Activated CD4-positive, alpha-beta T cell treated with anti-CD3 and anti-CD28 coated beads for 1 hour (primary cell): ENCODE data around the gene CST2.
"Not testable (repeated sequence)": the region's sequence is repeated elsewhere in the genome, so short reads cannot be mapped to it uniquely, and the experiment has no call there.

ENCODE experiments used
- DNase-seq: peaks from one replicate; pipeline ENCODE4 v3.0.0-alpha.2; 2020

The CST2 gene

DNA sequence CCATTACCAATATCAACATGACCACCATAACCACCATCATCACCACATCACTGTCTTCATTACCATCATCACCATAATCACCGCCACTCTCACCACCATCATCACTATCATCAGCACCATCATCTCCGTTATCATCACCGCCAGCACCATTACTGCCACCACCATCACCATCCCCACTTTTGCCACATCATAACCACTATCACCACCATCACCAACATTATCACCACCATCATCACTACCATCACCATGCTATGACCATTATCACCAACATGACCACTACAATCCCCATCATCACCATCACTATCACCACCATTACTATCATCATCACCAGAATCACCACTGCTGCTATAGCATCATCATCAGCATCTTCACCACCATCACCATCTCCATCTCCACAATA is 25.7 kb downstream of the CST2 start:
- DNase-seq, result no peak

DNA sequence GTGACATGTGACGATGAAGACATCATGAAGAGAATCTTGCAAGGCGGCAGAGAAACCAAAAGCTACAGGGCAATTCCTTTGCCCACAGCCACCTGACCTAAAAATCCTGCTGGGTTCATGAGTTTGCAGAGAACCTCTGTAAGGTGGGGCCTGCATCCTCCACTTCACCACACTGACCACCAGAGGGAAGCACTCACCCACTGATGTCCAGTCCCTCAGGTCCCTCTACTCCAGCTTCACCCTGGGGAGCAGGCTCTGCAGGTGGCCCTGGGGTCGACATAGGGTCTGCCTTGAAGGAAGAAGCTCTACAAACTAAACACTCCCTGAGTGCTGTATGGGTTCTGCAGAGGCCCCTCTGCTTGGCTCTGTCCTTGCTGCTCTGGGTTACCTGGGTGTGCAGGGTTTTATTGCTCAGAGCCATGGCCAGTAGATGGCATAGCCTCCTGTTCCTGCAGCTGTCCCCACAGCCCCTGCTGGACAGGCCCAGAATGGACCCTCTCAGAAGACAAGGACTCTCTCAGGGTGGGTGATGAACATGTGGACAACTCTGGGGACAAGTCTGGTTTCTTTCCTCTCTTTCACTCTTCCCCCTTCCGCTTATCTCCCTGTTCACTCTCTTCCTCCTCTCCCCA is 27.2 kb downstream of the CST2 start:
- not testable (repeated sequence) for DNase-seq

DNA sequence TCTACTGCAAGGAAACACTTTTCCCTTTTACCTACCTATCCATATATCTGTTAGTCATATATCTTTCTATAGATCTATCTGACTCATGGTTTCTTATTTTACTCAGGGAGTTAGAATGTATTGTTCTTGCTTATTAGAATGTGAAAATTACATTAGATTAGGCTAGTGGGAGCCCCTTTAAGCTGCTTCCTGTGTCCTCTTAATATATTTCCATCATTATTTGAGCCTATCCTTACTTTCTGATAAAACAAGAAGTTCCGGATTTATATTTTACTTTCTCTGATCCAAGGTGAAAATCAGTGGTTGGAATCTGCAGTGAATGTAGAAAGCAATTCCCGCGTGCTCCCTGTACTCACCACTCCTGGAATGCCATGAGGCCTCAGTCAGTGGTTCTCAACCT is 31.0 kb downstream of the CST2 start:
- DNase-seq, result no peak

DNA sequence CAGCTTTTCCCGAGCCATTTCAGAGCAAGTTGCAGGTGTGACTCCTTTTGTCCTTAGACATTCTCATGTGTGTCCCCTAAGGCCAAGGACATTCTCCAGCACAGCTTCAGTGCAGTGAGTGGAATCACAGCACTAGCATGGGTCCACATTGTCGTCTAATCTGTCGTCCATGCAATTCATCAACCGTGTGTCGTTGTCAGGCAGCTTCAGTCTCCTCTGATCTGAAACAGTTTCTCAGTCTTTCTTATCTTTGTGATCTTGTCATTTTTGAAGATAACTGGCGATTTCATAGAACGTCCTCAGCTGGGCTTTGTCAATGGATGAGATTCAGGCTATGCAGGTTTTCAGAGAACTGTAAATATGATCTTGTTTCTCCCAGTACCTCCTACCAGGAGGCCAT is 31.7 kb downstream of the CST2 start:
- no peak for DNase-seq

DNA sequence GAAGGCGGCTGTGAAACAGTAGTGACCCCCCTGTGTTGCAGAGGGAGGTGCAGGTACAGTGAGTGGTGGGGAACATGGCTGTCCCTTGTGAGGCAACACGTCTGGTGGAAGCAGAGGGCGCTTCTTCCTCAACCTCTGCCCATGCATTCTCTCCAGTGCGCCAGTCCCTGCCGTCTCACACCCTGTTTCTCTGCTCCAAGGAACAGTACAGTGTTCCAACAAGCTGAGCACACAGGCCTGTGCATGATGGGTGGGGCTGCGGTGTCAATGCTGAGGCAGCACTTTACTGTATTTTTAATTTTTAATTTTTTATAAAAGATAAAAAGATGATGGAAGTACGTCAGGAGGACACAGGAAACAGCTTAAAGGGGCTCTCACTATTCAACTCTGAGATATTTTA is 32.5 kb downstream of the CST2 start:
- DNase-seq, result no peak

DNA sequence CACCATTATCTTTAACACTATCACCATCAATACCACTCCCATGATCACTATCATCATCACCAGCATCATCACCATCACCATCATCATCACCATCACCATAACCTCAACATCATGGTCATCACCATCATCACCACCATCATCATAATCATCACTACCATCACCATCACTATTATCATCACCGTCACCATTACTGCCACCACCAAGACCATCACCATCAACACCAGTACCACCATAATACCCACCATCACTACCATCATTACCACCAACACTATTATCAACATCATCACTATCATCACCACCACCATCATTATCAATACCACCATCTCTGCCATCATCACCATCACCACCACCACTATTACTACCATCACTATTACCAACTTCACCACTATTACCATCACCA is 43.1 kb downstream of the CST2 start:
- DNase-seq, result no peak

DNA sequence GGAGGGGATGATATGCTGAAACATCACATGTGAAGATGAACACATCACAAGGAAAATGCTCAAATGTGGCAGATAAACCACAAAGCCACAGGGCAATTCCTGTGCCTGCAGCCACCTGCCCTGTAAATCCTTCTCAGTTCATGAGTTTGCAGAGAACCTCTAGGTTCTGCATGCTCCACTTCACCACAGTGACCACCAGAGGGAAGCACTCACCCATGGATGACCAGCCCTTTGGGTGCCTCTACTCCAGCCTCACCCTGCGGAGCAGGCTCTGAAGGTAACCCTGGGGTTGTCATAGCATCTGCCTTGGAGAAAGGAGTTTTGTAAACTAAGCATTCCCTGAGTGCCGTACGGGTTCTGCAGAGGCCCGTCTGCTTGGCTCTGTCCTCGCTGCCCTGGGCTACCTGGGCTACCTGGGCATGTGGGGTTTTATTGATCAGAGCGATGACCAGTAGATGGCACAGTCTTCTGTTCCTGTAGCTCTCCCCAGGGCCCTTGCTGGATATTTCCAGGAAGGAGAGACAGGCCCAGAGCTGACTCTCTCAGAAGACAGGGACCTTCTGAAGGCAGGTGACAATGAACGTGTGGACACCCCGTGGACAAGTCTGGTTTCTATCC is 44.1 kb downstream of the CST2 start:
- no peak for DNase-seq

DNA sequence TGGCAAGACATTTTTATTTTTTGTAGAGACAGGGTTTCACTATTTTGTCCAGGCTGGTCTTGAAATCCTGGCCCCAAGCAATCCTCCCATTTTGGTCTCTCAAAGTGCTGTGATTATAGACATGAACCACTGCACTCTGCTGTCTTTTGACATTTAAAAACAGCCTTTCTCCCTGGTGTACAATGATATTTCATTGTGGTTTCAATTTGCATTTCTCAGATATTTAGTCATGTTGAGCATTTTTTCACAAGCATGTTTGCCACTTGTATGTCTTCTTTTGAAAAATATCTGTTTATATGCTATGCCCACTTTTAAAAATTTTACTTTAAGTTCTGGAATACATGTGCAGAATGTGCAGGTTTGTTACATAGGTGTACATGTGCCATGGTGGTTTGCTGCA is 47.9 kb downstream of the CST2 start:
- not testable (repeated sequence) for DNase-seq

DNA sequence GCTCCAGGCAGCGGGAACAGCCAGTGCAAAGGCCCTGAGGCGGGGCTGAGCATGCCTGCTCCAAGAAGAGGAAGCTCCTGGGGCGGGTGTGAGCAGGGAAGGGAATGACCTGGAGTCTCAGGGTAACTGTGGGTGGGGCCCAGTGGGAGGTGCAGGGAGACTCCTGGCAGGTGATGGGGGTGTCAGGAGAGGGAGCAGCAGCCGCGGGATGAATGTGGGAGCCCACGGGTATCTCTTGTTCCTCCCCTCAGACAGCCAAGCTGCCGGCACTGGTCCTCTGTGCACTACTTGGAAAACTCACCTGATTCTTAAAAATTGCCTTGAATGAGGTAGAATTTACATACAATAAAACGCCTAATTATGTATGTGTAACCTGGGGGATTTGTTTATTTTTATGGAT is 49.1 kb downstream of the CST2 start:
- DNase-seq, result not testable (repeated sequence)

DNA sequence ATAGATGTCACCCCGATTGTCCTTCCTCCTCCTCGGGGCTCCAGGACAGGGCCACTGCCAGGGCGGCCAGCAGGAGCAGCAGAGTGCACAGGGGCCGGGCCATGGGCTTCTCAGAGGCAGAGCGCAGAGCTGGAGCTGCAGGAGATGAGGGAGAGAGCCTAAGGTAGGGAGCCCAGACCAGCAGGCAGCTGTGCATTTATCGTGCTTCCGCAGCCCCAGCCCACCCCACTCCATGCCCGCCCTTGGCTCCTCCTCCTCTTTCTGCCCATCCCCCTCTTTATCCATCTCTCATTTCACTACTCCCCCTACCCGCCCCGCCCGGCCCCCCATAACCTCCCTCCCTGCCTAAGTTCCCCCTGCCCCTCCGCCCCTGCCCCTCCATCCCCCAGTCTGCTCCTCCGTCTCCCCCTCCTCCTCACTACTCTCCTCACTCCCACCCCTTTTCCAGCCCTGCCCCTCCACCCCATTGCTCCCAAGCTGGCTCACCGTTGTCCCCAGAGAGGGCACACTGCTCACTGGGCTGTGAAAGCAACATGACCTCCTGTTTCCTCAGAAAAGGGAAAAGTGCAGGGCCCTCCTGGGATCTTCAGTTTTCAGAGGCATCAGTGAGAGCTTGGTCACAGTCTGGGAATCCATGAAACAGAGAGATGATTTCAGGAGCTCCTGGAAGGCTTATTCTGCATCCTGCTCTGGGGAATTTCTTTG is 50.3 kb downstream of the CST2 start:
- no peak for DNase-seq

DNA sequence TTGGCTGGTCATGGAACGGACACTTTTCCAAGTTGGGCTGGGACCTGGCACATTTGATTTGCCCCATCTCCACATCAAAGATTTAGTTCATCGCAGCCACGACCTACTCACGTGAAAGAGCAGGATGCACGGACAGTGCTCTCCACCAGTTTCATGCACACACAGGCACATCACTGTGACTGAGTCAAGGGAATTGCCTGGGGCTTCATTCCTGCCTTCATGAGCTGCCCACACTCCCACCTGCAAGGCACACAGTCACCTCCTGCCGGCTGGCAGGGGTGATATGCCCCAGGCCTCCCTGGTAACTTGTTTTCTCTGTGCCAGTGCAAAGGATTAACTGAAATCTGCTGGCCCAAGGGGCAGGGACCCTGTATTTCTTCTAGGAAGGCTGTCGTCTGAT is 52.4 kb downstream of the CST2 start:
- DNase-seq, result no peak
